ENCODE measurements around the gene TNS4.
A peak's percentile ranks its signal among the peaks of the same experiment; 100 is the strongest.

Gene TNS4

GRCh38 chr17:40531051-40531991 is 29.9 kb upstream of the TNS4 start:
- Mint-ChIP-seq H3K36me3 (peaks cover 32% of the 10 kb centered on the region), H3K27me3 (peaks cover 8% of the 10 kb centered on the region), H3K4me3 (no peak overlapping the region), H3K9me3 (peaks cover 3% of the 10 kb centered on the region), H3K27ac (peak overlapping the region; percentile 95), H3K4me1 (peaks cover 93% of the 10 kb centered on the region)
- peak; percentile 72 for DNase-seq
- CTCF ChIA-PET: interaction anchor here (0.6 to 15.0 kb wide), 26 partner anchors 11 to 461 kb away, joined by 3 to 271 read pairs (median 11); partner anchors contain the start of genes GJD3, IGFBP4 and TOP2A

GRCh38 chr17:40530531-40530994 is 29.1 kb upstream of the TNS4 start:
- peaks cover 8% of the 10 kb centered on the region for H3K9me3 Mint-ChIP-seq
- DNase-seq: no peak
- peaks cover under 1% of the 10 kb centered on the region for H3K27me3 Mint-ChIP-seq
- H3K4me3 Mint-ChIP-seq: no peak overlapping the region
- CTCF ChIA-PET: interaction anchor here (0.6 to 9.4 kb wide), 8 partner anchors 12 to 170 kb away, joined by 3 to 123 read pairs (median 6); partner anchors contain the start of genes GJD3 and IGFBP4
- peaks cover 36% of the 10 kb centered on the region for H3K36me3 Mint-ChIP-seq
- peak overlapping the region; percentile 95 for H3K27ac Mint-ChIP-seq
- peaks cover 92% of the 10 kb centered on the region for H3K4me1 Mint-ChIP-seq

GRCh38 chr17:40529991-40530390 is 28.6 kb upstream of the TNS4 start:
- Mint-ChIP-seq H3K27me3 (no peaks in the 10 kb centered on the region), H3K9me3 (peaks cover 14% of the 10 kb centered on the region), H3K27ac (peak overlapping the region; percentile 34), H3K36me3 (peaks cover 42% of the 10 kb centered on the region), H3K4me1 (peaks cover 90% of the 10 kb centered on the region), H3K4me3 (no peak overlapping the region)
- CTCF ChIA-PET: interaction anchor here (0.8 to 9.4 kb wide), 7 partner anchors 11 to 170 kb away, joined by 3 to 123 read pairs (median 10); partner anchors contain the start of genes GJD3 and IGFBP4
- DNase-seq: no peak

GRCh38 chr17:40528692-40529417 is 27.4 kb upstream of the TNS4 start:
- CTCF ChIA-PET: interaction anchor here (2.8 to 9.4 kb wide), 3 partner anchors 10 to 86 kb away, joined by 10 to 79 read pairs (median 16); partner anchors contain the start of gene IGFBP4
- peaks cover 52% of the 10 kb centered on the region for H3K36me3 Mint-ChIP-seq
- peak overlapping the region; percentile 89 for H3K27ac Mint-ChIP-seq
- no peak overlapping the region for H3K4me3 Mint-ChIP-seq
- peaks cover 90% of the 10 kb centered on the region for H3K4me1 Mint-ChIP-seq
- H3K9me3 Mint-ChIP-seq: peaks cover 25% of the 10 kb centered on the region
- peak; percentile 51 for DNase-seq
- no peaks in the 10 kb centered on the region for H3K27me3 Mint-ChIP-seq

GRCh38 chr17:40526668-40527067 is 25.2 kb upstream of the TNS4 start:
- peaks cover 69% of the 10 kb centered on the region for H3K36me3 Mint-ChIP-seq
- peaks cover 37% of the 10 kb centered on the region for H3K9me3 Mint-ChIP-seq
- no peak for DNase-seq
- CTCF ChIA-PET: interaction anchor here (5.0 to 9.4 kb wide), 2 partner anchors 8 to 50 kb away, joined by 16 to 79 read pairs; no protein-coding TSS in a partner anchor
- H3K27ac Mint-ChIP-seq: peak overlapping the region; percentile 47
- no peak overlapping the region for H3K4me3 Mint-ChIP-seq
- H3K27me3 Mint-ChIP-seq: no peaks in the 10 kb centered on the region
- peaks cover 87% of the 10 kb centered on the region for H3K4me1 Mint-ChIP-seq

GRCh38 chr17:40525294-40525693 is 23.9 kb upstream of the TNS4 start:
- Mint-ChIP-seq H3K4me3 (no peak overlapping the region), H3K27me3 (no peaks in the 10 kb centered on the region), H3K9me3 (peaks cover 37% of the 10 kb centered on the region), H3K4me1 (peaks cover 86% of the 10 kb centered on the region), H3K36me3 (peaks cover 75% of the 10 kb centered on the region), H3K27ac (no peak overlapping the region)
- DNase-seq: no peak
- CTCF ChIA-PET: interaction anchor here (1.0 to 5.0 kb wide), 2 partner anchors 35 to 49 kb away, joined by 3 to 16 read pairs; no protein-coding TSS in a partner anchor

GRCh38 chr17:40524243-40524965 is 23.0 kb upstream of the TNS4 start:
- H3K36me3 Mint-ChIP-seq: peaks cover 79% of the 10 kb centered on the region
- no peak overlapping the region for H3K4me3 Mint-ChIP-seq
- CTCF ChIA-PET: interaction anchor here (1.0 to 5.0 kb wide), 2 partner anchors 9 to 48 kb away, joined by 3 to 16 read pairs; no protein-coding TSS in a partner anchor
- no peak overlapping the region for H3K27ac Mint-ChIP-seq
- H3K4me1 Mint-ChIP-seq: peaks cover 87% of the 10 kb centered on the region
- H3K27me3 Mint-ChIP-seq: no peaks in the 10 kb centered on the region
- peaks cover 37% of the 10 kb centered on the region for H3K9me3 Mint-ChIP-seq
- no peak for DNase-seq

- no peaks in the 10 kb centered on the region for H3K27me3 Mint-ChIP-seq
- peaks cover 37% of the 10 kb centered on the region for H3K9me3 Mint-ChIP-seq
- H3K4me1 Mint-ChIP-seq: peaks cover 87% of the 10 kb centered on the region
- H3K27ac Mint-ChIP-seq: peak overlapping the region; percentile 43
- no peak overlapping the region for H3K4me3 Mint-ChIP-seq
- DNase-seq: no peak
- peaks cover 90% of the 10 kb centered on the region for H3K36me3 Mint-ChIP-seq
- CTCF ChIA-PET: interaction anchor here (1.5 kb wide), 1 partner anchor 47 kb away, joined by 4 read pairs; no protein-coding TSS in a partner anchor
Measured at GRCh38 chr17:40522961-40523310, 21.5 kb upstream of the TNS4 start.

GRCh38 chr17:40522250-40522960 is 21.0 kb upstream of the TNS4 start:
- H3K4me1 Mint-ChIP-seq: peaks cover 85% of the 10 kb centered on the region
- no peaks in the 10 kb centered on the region for H3K27me3 Mint-ChIP-seq
- peaks cover 88% of the 10 kb centered on the region for H3K36me3 Mint-ChIP-seq
- H3K27ac Mint-ChIP-seq: no peak overlapping the region
- H3K4me3 Mint-ChIP-seq: no peak overlapping the region
- CTCF ChIA-PET: interaction anchor here (1.5 kb wide), 1 partner anchor 46 kb away, joined by 4 read pairs; no protein-coding TSS in a partner anchor
- DNase-seq: no peak
- peaks cover 37% of the 10 kb centered on the region for H3K9me3 Mint-ChIP-seq

- H3K4me3 Mint-ChIP-seq: no peak overlapping the region
- H3K36me3 Mint-ChIP-seq: peaks cover 78% of the 10 kb centered on the region
- CTCF ChIA-PET: interaction anchor here (1.7 to 4.5 kb wide), 2 partner anchors 10 to 42 kb away, joined by 5 to 79 read pairs; no protein-coding TSS in a partner anchor
- H3K27me3 Mint-ChIP-seq: no peaks in the 10 kb centered on the region
- DNase-seq: no peak
- peaks cover 89% of the 10 kb centered on the region for H3K4me1 Mint-ChIP-seq
- peaks cover 34% of the 10 kb centered on the region for H3K9me3 Mint-ChIP-seq
- H3K27ac Mint-ChIP-seq: no peak overlapping the region
Measured at GRCh38 chr17:40520991-40521453, 19.6 kb upstream of the TNS4 start.

GRCh38 chr17:40519089-40519775 is 17.8 kb upstream of the TNS4 start:
- Mint-ChIP-seq H3K4me1 (peaks cover 93% of the 10 kb centered on the region), H3K27ac (peak overlapping the region; percentile 94)

GRCh38 chr17:40518401-40519088 is 17.1 kb upstream of the TNS4 start:
- CTCF ChIA-PET: interaction anchor here (0.6 to 4.5 kb wide), 6 partner anchors 12 to 101 kb away, joined by 3 to 79 read pairs (median 6); partner anchors contain the start of gene TOP2A
- H3K4me1 Mint-ChIP-seq: peaks cover 96% of the 10 kb centered on the region
- DNase-seq: no peak
- peak overlapping the region; percentile 81 for H3K4me3 Mint-ChIP-seq
- H3K9me3 Mint-ChIP-seq: peaks cover 11% of the 10 kb centered on the region
- peaks cover 59% of the 10 kb centered on the region for H3K36me3 Mint-ChIP-seq
- H3K27me3 Mint-ChIP-seq: no peaks in the 10 kb centered on the region
- H3K27ac Mint-ChIP-seq: peak overlapping the region; percentile 94

More at GRCh38 chr17:40519089-40519775, 17.8 kb upstream of the TNS4 start:
- DNase-seq: no peak
- H3K36me3 Mint-ChIP-seq: peaks cover 65% of the 10 kb centered on the region
- H3K27me3 Mint-ChIP-seq: no peaks in the 10 kb centered on the region
- H3K4me3 Mint-ChIP-seq: peak overlapping the region; percentile 81
- CTCF ChIA-PET: interaction anchor here (1.7 to 4.5 kb wide), 2 partner anchors 12 to 40 kb away, joined by 5 to 79 read pairs; no protein-coding TSS in a partner anchor
- H3K9me3 Mint-ChIP-seq: peaks cover 16% of the 10 kb centered on the region
